GM19023 (cell line): ENCODE data around the gene ARRDC1.
A peak's percentile ranks its signal among the peaks of the same experiment; 100 is the strongest.
"Not testable (repeated sequence)": the region's sequence is repeated elsewhere in the genome, so short reads cannot be mapped to it uniquely, and the experiment has no call there.

ENCODE experiments used
- ATAC-seq: cut with Tn5 transposase; IDR thresholded peaks from one replicate; pipeline ENCODE4 v1.9.1; 2021; ENCODE audit warnings: mild to moderate bottlenecking, moderate library complexity; ENCODE audit not compliant: unreplicated experiment

Gene ARRDC1, protein sequence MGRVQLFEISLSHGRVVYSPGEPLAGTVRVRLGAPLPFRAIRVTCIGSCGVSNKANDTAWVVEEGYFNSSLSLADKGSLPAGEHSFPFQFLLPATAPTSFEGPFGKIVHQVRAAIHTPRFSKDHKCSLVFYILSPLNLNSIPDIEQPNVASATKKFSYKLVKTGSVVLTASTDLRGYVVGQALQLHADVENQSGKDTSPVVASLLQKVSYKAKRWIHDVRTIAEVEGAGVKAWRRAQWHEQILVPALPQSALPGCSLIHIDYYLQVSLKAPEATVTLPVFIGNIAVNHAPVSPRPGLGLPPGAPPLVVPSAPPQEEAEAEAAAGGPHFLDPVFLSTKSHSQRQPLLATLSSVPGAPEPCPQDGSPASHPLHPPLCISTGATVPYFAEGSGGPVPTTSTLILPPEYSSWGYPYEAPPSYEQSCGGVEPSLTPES

DNA sequence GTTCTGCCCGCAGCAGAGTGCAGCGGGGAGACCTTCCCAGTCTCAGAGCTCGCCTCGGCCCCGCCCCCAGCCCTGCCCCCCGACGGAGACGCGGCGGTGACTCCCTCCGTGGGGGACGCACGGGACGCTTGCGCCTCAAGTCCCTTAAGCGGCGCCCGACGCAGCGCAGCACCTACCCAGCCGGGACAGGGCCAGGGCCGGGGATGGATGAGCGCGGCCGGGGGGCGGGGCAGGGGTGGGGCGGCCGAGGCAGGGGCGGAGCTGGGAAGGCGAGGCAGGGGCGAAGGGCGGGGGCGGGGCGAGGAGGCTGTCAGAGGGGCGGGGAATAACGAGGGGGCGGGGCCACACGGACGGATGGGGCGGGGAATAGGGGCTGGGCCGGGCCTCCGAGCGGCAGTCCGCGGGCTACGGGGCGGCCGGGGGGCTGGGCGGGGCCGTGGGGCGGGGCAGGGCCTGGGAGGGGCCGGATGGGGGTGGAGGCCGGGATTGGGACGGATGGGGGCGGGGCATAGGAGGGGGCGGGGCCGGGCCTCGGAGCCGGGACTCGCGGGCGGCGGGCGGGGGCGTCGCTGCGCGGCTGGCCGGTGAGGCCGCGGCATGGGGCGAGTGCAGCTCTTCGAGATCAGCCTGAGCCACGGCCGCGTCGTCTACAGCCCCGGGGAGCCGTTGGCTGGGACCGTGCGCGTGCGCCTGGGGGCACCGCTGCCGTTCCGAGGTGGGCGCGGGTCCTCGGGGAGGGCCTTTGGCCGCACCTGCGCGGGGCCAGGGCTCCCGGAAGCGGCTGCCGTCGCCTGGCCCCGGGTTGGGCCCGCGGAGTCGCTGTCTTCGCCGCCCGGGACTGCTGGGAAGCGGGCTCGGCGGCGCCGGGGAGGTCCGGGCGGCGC lies at the start of gene ARRDC1:
TSS of gene ARRDC1 (plus strand) at position 566 of the 884 bp plus-strand sequence. CDS start at position 598, 32 bp downstream.
- ATAC-seq = peak; percentile 72

DNA sequence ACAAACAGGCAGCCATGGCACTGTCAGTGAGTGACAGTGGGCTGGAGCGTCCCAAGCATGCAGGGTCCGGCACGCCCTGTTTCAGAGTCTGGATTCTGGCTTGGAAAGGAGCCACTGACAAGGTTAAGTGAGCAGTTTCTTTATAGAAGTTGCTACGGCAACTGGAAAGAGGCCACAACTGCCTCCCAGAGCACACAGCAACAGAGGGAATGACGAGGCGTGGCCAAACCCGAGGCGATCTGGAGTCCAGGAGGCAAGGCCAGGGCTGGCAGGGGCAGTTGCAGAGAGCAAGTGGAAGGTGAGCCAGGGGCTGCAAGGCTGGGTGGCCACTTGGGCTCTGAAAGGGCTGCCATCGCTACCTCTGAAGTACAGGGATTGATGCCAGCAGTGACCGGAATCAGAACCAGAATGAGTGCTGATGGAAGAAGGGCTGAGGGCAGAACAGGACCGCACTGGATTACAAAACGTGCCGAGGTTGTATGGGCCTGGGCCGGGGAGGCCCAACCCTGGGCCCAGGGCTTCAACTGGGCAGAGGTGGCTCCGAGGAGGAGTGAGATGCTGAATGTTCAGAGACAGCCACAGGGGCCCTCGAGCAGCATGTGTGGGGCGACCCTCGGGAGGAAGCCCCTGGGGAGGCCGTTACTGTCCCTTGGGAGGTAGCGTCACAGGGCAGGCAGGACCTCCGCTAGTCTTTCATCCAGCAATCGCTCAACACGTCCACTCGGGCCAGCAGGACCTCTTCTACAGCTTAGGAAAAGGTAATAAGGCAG lies 49.2 kb upstream of the ARRDC1 start:
- no peak for ATAC-seq

DNA sequence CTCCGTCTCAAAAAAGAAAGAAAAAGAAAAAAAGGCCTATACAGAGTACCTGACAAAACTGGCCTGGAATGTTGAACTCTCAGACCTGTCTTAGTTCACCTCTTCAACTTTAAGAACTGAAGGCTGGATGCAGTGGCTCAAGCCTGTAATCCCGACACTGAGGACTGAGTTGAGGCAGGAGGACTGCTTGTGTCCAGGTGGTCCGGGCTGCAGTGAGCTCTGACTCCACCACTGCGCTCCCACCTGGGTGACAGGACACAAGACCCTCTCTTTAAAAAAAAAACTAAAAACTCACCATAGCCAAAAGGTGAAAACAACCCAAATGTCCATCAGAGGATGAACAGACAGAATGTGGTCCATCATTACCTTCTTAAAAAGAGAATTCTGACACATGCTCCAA lies 47.4 kb upstream of the ARRDC1 start:
- ATAC-seq = no peak

DNA sequence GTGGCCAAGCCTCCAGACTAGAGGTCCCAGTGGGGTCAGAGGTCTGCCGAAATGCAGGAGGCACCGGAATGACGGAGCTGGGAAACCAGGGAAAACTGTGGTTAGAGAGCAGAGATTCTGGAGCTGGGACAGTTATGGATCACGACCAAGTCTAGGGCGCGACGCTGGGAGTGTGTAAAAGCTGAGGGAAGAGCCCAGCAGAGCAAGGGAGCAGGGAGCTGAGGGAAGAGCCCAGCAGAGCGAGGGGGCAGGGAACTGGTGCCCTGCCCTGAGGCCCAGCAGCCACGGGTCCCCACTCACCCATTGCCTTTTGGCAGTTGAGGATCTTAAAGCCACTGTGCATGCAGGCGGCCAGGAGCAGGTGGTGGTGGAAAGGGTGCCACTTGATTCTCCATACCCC lies 41.4 kb upstream of the ARRDC1 start:
- ATAC-seq = no peak

DNA sequence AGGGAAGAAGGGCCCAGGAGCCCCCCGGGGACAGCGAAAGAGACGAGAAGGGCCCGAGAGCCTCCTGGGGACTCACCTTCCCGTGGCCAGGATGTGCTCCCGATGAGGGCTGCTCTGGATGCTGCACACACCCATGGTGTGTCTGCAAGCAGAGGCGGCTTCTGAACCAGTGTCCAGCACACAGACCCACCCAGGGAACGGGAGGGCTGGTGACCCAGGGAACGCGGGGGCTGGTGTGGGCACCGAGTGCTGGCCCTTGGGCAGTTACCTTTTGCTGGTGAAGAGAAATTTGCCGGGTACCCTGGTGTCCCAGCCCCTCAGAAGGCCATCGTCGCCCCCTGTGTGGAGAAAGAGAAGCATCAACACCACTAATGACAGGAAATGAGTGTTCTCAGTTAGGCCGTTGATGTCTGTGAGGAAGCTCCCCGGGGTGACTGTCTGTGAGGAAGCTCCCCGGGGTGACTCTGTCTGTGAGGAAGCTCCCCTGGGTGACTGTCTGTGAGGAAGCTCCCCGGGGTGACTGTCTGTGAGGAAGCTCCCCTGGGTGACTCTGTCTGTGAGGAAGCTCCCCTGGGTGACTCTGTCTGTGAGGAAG lies 40.6 kb upstream of the ARRDC1 start:
- ATAC-seq = no peak

DNA sequence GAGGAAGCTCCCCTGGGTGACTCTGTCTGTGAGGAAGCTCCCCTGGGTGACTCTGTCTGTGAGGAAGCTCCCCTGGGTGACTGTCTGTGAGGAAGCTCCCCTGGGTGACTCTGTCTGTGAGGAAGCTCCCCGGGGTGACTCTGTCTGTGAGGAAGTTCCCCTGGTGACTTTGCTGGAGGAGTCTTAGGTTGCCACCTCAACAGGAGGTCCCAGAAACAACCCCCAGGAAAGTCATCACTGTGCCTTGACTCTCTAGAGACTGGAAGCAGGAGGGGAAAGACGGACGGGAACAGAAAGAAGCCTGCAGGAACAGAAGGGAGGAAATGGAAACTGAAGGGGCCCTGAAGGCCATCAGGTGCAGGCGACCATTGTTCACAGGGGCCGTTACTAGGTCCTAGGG lies 37.0 kb upstream of the ARRDC1 start:
- ATAC-seq = not testable (repeated sequence)

DNA sequence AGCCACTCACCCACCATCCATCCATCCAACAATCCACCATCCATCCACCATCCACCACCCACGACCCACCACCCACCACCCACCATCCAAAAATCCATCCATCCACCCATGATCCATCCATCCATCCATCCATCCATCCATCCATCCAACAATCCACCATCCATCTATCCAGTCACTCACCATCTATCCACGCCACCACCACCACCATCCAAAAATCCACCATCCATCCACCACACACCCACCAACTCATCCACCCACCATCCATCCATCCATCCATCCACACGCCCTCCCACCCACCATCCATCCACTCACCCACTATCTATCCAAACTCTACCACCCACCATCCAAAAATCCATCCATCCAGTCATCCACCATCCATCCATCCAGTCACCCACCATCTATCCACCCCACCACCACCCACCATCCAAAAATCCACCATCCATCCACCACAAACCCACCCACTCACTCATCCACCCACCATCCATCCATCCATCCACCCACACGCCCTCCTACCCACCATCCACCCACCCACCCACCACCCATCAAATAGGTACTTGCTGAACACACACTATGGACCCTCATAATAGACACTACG lies 35.8 kb upstream of the ARRDC1 start:
- ATAC-seq = no peak

DNA sequence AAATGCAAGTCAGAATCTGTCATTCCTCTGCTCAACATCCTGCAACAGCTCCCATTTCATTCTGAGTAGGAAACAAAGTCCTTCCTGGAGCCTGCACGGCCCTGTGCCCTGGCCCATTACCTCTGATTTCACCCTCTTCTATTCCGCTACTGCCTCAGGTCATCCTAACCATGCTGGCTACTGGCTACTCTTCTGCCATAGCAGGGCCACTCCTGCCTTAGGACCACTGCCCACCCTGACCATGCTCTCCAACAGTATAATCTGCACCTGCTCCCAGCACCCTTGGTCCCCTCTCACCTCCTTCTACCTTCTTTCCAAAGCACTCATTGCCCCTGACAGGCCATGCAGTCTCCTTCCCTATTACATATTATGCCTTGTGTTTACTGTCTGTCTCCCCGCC lies 34.9 kb upstream of the ARRDC1 start:
- ATAC-seq = no peak

DNA sequence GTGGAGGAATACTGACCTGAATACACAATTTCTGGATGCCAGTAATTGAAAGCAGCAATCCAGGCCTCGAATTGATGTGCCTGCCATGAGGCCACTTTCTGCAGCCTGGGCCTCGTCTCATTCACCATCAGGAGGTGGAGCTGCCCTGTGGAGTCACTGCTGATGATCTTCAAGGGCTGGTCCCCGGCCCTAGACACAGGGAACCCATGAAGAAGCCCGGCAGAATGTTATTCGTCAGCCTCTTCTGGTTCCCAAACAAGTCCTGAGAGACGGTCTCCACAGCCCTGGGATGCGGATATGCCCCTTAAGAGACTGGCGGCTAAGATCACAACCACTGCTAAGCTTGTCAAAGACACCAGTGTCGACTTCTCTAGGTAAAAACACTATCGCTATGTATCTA lies 31.3 kb upstream of the ARRDC1 start:
- ATAC-seq = no peak

DNA sequence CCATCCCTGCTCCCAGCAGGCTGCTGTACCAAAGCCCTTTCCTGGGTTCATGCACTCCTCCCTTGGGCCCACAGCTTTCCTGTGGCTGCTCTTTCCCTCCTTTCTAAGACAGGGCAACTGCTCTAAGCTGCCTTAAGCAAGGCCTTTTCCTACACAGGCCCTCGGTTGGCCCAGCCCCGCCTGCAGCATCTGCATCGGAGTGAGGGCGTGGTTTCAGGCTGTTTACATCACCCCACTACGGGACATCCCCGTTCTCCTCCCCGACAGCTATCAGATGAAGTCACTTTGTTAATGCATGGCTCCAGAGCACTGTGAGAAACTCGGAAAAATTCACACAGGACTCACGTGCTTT lies 30.1 kb upstream of the ARRDC1 start:
- no peak for ATAC-seq

DNA sequence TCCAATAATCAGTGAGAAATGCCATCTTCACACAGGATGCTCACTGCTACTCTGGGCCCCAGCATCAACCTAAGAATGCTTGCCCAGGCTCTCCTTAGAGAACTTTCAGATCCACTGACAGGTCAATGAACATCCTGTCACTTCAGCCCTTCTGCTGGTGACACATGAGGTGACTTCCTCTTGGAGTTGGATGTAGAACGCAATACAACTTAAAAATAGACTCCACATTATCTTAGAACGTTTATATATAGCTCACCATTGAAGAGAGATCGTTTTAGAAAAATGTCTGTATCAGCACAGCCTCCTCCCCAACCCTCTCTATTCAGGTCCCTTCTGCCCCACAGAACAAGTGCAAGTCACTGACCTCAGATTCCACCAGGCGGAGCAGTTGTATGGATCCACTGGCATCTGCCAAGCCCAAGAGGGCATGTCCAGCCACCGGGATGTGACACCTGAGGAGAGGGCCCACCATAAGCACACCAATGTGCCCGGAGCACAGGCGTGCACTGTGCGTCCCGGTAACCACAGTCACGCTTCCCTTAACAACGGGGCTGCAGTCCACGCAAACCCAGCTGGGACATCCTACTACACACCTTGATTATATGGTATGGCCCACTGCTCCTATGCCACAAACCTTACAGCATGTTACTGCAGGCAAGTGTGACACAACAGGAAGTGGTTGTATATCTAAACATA lies 29.6 kb upstream of the ARRDC1 start:
- ATAC-seq = no peak

DNA sequence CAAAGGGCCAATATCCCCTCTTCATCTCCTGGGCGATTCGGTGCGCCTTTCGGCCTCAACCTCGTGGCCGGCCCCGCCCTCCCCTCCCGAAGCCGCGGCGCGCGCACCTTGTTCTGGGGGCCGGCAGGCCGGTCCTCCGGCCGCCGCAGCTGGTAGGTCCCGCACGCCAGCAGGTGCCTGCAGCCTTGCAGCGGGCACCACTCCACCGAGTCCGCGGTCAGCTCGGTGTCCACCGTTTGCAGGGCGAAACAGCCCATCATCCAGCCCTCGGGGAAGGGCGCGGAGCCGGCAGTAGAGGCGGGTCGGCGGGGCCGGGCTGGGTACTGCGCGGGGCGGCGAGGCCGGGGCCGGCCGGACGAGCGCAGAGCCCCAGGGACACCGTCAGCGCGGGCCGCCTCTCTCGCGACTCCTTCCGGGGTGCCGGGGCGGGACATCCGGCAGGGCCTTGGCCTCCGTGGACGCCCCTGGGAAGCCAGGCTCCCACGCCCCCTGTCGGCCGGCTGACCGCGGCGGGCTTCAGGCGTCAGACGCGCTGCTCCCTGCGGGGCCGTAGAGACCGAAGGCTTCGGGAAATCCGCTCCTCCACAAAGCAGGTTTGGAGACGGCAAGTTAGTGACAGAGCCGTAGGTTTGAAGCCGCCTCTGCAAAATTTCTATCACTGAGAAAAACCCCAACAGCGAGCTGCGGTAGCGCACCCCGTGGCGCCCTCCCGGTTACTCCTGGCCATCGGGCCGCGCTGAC lies 26.8 kb upstream of the ARRDC1 start, which contains the start of gene DPH7:
TSS of gene DPH7 (minus strand) at position 408 of the 741 bp plus-strand sequence. CDS start at position 260, 148 bp downstream.
- peak; percentile 83 for ATAC-seq

DNA sequence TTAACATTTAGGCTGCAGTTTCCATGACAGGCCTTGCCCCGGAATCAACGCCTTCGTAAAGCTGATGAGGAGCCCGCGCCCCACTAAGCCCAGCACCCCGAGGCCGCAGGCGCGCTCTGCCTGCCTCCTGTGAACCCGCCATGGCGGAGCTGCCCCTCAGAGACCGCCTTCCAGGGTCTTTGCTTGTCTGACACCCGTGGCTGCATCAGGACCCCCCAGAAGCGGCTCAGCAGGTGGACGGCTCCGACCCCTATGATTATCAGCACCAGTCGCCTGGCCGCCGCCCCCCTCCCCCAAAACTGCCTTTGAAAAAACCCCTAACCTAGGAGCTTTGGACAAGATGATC lies 26.3 kb upstream of the ARRDC1 start:
- no peak for ATAC-seq

DNA sequence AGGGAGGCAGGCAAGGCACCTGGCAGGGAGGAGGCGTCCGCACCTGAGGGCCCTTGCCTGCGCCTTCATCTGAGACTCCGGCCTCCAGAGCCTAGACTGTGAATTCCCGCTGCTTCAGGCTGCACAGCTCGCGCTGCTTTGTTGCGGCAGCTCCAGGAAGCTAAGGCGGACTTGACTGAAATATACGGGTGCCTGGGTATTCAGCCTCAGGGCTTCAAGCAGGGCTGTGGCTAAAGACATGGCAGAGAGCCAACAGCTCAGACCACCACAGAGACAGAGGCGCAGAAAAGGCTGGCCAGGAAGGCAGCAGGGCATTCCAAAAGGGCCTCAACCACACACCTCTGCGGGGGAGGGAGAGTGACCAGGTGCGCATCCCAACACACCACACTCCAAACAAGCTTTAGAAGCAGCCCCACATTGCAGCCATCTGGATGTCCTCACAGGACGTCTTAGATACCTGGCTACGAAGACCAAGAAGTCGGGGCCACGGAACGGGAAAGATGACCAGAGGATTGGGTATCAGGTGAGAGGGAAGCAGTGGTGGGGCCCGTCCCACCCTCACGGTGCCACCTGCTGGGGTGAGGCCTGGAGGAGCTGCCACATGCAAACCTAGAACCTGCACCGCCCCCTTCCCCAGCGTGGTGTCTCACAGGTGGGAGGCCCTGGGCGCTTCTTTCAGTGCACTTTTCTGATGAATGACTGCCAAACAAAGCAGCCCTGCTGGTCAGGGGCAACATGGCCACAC lies 25.1 kb upstream of the ARRDC1 start:
- no peak for ATAC-seq

DNA sequence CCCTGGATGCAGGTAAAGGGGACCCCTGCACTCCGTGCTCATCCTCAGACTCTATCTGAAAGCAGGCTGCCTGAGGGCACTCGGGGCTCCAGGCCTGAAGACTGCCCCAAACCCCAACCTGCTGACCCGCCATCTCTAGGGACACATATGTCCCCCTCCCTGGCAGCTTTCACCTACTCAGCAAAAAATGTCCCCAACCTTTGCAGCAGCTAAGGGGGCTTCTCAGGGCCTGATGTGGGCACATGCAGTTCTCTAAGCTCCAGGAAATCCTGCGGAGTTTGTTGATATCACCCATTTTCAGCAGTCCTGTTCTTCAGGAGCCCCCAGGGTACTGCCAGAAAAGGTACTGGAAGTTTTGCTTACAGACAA lies 24.5 kb upstream of the ARRDC1 start:
- ATAC-seq = no peak

DNA sequence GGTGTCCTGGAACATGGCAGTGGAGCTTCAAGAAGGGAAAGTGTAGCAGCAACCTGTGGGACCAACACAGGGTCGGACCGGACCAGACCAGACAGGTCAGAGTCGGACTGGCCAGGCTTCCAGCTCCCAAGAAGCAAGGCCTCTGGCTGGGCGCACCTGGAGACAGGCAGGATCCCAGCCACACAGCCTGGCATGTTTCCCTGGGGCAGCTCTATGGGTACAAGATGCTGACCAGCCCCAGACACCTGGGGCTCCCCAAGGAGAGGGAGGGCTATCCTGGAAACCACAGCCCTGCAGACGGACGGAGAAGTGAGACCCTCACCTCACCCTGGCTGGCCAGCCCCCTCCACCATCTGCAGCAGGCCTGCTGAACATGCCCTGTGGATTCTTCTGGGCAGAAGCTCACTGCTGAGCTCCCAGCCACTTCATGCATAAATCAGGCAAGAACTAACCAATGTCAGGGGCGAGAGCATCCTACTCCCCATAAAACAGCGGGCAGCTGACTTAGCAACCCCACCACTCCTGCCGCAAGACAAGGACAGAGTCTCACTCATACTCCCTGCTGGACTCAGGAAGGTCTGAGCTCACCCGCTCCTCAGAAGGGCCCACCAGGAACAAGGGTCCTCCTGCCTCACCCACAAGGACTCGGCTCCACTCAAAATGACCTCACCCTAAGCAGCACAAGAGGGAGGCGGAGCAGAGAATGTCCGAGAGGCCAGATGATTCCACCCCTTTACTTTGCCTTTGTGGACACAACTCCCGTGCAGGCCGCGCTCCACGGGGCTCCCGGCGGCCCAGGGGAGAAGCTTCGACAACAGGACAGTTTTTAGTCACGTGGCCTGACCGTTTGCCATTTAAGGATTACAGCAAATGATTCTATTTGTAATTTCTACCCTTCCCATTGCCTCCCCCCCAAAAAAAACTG lies 23.9 kb upstream of the ARRDC1 start:
- ATAC-seq = no peak

DNA sequence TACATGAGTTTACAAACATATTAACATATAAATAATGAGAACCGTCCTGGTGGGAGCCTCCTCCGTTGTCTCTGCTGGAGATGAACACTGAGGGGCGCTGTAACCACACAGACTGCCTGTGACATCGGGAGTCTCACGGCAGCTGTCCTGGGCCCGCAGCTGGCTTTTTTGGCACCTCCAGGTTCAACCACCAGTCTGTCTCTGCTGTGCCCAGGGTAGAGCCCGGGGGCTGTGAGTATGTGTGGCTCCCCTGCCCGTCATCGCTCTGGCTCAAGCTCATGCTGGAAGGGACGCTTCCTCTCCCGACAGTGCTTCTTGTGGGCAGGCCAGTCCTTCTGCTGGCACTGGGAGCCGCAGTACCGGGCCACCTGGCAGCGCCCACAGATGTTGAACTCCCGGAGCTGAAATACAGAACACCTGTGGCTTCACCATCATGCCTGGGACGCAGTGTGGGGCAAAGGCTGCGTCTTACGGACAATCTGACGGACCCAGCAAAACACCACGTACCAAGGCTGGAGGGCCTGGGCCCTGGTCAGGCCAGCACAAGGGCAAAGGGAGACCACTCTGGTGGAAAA lies 23.1 kb upstream of the ARRDC1 start:
- no peak for ATAC-seq
